MG63 (cell line): ENCODE measurements around the gene ABCA3. TPM values are rescaled to one million over a fixed set of nuclear protein-coding genes. Genes with fewer than 3 reads are reported as not detected.

Experiments used
- DNase-seq: peaks from one replicate; pipeline ENCODE4 v3.0.0-alpha.2; 2020
- H3K27me3 ChIP-seq: fragments of 250-450 bp; sonication (Bioruptor Pico); 2 replicates; pipeline ENCODE4 v1.5.1; 2020; ENCODE audit warnings: mild to moderate bottlenecking, moderate library complexity
- H3K36me3 ChIP-seq: fragments of 250-450 bp; sonication (Bioruptor Pico); 2 replicates; pipeline ENCODE4 v1.5.1; 2020; ENCODE audit warnings: mild to moderate bottlenecking, moderate library complexity
- H3K4me3 ChIP-seq: fragments of 250-450 bp; sonication (Bioruptor Pico); 2 replicates; pipeline ENCODE4 v1.5.1; 2020; ENCODE audit warnings: mild to moderate bottlenecking, moderate library complexity
- H3K9me3 ChIP-seq: fragments of 250-450 bp; sonication (Bioruptor Pico); 2 replicates; pipeline ENCODE4 v1.5.1; 2020; ENCODE audit warnings: mild to moderate bottlenecking, moderate library complexity
- total RNA-seq: library from RNA; depleted of rRNA; stranded (reverse); fragments of >200 nt; shearing (Covaris generic); gene quantifications from 2 replicates; pipeline ENCODE4 v1.2.3, GENCODE V29; 2014; ENCODE audit warnings: low replicate concordance

Gene ABCA3
- total RNA-seq, 1 experiment from 2014 or later: 5.1 TPM

DNA sequence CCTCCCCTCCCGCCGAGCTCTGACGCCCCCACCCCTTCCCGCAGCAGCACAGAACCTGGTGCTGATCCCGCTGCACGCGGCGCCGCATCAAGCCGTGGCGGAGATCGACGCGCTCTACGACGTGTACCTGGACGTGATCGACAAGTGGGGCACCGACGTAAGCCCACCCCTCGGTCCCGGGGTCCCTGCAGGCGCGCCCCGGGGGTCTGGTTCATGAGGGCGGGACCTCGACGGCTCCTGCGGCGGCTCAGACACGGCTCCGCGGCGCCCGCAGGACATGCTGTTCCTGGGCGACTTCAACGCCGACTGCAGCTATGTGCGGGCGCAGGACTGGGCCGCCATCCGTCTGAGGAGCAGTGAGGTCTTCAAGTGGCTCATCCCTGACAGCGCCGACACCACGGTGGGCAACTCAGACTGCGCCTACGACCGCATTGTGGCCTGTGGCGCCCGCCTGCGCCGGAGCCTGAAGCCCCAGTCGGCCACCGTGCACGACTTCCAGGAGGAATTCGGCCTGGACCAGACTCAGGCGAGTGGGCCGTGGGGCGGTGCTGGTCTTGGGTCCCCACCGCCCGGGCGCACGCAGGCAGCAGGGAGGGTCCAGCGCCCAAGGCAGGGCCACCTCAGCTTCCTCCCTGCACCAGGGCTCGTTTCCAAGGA lies 102.9 kb downstream of the ABCA3 start:
- H3K27me3 ChIP-seq: no peaks in the 10 kb centered on the region

DNA sequence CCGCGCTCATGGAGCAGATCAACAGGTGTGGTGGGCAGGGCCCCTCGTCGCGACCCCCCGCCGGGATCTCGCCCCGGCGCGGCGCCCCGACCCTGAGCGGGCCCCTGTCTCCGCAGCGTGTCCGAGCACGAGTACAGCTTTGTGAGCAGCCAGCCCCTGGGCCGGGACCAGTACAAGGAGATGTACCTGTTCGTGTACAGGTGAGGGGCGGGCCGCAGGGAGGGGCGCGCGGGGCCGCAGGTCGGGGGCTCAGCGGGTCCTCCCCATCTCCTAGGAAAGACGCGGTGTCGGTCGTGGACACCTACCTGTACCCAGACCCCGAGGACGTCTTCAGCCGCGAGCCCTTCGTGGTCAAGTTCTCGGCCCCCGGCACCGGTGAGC lies 103.4 kb downstream of the ABCA3 start:
- Histone ChIP-seq H3K9me3 (no peaks in the 10 kb centered on the region), H3K36me3 (peaks cover 65% of the 10 kb centered on the region), H3K4me3 (no peak overlapping the region), H3K27me3 (no peaks in the 10 kb centered on the region)
- no peak for DNase-seq

More for the DNA sequence above, 102.9 kb downstream of the ABCA3 start:
- H3K36me3 ChIP-seq: peaks cover 65% of the 10 kb centered on the region
- no peak overlapping the region for H3K4me3 ChIP-seq
- no peaks in the 10 kb centered on the region for H3K9me3 ChIP-seq
- DNase-seq: no peak

DNA sequence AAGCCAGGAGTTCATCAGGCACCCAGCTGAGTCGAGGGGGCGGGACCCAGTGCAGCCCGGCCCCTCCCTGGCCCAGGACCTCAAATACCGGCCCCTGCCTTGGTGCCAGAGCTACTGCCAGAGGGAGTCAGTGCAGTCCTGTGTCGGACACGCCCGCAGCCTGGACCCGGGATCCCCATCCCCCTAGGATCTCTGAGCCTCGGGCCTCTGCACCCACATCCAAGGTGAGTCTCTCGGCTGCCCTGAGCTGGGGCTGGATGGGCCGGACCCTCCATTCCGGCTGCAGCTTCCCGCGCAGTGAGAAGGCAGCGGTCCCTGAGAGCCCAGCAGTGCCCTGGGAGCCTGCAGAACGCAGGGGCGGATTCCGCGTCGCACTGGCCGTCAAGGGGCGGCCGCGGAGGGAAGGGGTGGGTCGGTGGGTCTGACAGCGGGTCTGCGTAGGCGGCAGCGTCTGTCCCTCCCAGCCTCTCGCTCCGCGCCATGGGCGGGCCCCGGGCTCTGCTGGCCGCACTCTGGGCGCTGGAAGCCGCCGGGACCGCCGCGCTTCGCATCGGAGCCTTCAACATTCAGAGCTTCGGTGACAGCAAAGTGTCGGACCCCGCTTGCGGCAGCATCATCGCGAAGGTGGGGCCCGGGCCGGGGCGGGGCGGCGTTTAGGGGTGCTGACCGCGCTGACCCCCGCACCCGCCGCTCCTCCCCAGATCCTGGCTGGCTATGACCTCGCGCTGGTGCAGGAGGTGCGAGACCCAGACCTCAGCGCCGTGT lies 104.0 kb downstream of the ABCA3 start, which contains the start of gene DNASE1L2:
DNASE1L2 (plus strand) TSS at position 108 of the 765 bp plus-strand sequence; CDS start at position 481, 373 bp downstream.
- peak; percentile 60 for DNase-seq
- no peaks in the 10 kb centered on the region for H3K9me3 ChIP-seq
- H3K27me3 ChIP-seq: no peaks in the 10 kb centered on the region
- no peak within 1 kb of the TSS for H3K4me3 ChIP-seq
- peaks cover 67% of the 10 kb centered on the region for H3K36me3 ChIP-seq

DNA sequence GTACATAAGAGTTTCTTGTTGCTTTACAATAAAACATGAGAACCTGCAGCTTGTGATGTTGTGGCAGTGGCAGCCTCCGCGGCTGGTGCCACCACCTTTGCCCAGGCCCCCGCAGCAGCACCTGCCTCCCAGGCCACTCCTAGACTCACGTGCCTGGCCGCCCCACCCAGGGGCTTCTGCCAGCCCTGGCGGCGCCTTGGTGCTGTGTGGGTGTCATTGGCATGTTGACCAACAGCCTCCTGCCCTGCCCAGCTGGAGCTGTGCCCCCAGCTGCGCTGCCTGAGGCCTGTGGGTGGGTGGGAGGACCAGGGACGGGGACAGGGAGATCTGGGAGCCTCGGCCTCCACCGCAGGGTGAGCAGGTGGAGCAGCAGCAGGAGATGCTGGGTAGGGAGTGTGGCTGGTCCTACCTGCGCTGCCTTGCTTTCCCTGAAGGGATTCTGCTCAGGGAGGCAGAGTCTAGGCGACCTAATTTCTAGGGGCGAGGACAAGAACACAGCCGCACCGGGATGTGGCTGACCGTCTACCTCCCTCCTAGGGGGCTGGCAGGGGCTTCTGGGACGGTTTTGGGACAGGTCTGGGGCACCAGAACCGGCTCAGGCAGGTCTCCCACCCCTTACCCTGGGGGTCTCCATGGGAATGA lies 104.7 kb downstream of the ABCA3 start:
- no peak for DNase-seq
- H3K9me3 ChIP-seq: no peaks in the 10 kb centered on the region
- peaks cover 74% of the 10 kb centered on the region for H3K36me3 ChIP-seq
- no peaks in the 10 kb centered on the region for H3K27me3 ChIP-seq
- no peak overlapping the region for H3K4me3 ChIP-seq

DNA sequence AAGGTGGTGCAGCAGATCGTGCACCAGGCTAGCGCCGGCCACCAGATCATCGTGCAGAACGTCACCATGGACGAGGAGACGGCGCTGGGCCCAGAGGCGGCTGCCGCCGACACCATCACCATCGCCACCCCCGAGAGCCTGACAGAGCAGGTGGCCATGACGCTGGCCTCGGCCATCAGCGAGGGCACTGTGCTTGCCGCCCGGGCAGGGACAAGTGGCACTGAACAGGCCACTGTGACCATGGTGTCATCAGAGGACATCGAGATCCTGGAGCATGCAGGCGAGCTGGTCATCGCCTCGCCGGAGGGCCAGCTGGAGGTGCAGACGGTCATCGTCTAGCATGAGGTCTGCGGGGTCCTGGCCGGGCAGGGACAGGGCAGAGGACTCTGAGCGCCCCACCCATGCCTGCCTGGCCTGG lies 105.3 kb downstream of the ABCA3 start:
- Histone ChIP-seq H3K4me3 (no peak overlapping the region), H3K9me3 (no peaks in the 10 kb centered on the region), H3K27me3 (no peaks in the 10 kb centered on the region), H3K36me3 (peaks cover 74% of the 10 kb centered on the region)
- DNase-seq: no peak

DNA sequence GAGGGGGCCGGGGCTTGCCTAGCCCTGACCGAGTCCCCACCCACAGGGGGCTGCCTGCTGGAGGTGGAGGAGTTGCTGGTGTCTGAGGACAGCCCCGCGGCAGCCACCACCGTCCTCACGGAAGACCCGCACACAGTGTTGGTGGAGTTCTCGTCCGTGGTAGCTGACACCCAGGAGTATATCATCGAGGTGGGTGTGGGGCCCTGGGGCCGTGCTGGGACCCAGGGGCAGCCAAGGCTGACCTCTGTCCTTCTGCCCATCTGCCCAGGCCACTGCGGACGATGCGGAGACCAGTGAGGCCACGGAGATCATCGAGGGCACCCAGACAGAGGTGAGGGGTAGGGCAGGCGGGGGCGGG lies 105.7 kb downstream of the ABCA3 start:
- Histone ChIP-seq H3K9me3 (no peaks in the 10 kb centered on the region), H3K4me3 (no peak overlapping the region), H3K27me3 (no peaks in the 10 kb centered on the region), H3K36me3 (peaks cover 73% of the 10 kb centered on the region)
- no peak for DNase-seq

DNA sequence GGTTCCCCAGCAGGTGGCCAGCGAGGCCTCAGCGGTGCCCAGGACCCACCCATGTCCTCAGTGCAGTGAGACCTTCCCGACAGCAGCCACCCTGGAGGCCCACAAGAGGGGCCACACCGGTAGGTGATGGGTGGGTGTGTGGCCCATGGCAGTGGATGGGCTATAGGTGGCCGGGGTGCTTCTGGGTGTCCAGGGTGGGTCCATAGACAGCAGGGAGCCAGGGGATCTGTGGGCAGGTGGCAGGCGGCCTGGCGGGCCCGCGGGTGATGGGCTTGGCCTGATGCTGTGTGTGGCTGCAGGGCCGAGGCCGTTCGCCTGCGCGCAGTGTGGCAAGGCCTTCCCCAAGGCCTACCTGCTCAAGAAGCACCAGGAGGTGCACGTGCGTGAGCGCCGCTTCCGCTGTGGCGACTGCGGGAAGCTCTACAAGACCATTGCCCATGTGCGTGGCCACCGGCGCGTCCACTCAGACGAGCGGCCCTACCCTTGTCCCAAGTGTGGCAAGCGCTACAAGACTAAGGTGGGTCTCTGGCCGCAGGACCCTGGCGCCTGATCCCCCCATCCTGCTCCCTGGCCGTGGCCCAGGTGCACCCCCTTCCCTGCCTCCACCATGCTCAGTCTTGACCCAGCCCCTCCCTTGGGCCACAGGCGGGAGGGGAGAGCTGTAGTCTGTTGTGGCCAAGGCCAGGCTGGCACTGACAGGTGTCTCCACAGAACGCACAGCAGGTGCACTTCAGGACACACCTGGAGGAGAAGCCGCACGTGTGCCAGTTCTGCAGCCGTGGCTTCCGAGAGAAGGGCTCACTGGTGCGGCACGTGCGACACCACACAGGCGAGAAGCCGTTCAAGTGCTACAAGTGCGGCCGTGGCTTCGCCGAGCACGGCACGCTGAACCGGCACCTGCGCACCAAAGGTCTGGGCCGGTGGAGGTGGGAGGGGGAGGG lies 106.4 kb downstream of the ABCA3 start:
- H3K4me3 ChIP-seq: no peak overlapping the region
- peaks cover 76% of the 10 kb centered on the region for H3K36me3 ChIP-seq
- DNase-seq: no peak
- no peaks in the 10 kb centered on the region for H3K9me3 ChIP-seq
- H3K27me3 ChIP-seq: no peaks in the 10 kb centered on the region

DNA sequence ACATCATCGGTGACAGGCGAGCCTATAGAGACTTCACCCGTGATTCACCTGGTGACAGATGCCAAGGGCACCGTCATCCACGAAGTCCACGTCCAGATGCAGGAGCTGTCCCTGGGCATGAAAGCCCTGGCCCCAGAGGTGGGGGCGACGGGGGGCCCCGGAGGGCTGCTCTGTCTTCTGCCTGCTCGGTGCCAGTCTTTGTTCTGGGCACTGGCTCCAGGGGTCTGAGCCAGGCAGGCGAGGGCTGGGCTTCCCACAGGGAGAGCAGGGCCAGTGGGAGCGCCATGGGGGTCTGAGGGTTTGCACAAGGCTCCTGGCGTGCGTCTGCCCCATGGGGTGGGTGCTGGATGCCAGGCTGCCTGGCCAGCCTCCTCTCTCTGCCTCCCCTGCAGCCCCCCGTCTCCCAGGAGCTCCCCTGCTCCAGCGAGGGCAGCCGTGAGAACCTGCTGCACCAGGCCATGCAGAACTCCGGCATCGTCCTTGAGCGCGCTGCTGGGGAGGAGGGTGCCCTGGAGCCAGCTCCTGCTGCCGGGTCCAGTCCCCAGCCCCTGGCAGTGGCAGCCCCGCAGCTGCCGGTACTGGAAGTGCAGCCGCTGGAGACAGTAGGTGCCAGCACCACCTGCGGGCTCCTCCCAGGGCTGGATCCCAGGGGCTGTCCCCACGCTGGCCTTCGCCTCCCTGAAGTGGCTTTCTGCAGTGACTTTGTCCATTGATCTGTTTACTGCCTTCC lies 107.3 kb downstream of the ABCA3 start:
- no peaks in the 10 kb centered on the region for H3K27me3 ChIP-seq
- H3K36me3 ChIP-seq: peaks cover 83% of the 10 kb centered on the region
- no peaks in the 10 kb centered on the region for H3K9me3 ChIP-seq
- DNase-seq: no peak
- no peak overlapping the region for H3K4me3 ChIP-seq

DNA sequence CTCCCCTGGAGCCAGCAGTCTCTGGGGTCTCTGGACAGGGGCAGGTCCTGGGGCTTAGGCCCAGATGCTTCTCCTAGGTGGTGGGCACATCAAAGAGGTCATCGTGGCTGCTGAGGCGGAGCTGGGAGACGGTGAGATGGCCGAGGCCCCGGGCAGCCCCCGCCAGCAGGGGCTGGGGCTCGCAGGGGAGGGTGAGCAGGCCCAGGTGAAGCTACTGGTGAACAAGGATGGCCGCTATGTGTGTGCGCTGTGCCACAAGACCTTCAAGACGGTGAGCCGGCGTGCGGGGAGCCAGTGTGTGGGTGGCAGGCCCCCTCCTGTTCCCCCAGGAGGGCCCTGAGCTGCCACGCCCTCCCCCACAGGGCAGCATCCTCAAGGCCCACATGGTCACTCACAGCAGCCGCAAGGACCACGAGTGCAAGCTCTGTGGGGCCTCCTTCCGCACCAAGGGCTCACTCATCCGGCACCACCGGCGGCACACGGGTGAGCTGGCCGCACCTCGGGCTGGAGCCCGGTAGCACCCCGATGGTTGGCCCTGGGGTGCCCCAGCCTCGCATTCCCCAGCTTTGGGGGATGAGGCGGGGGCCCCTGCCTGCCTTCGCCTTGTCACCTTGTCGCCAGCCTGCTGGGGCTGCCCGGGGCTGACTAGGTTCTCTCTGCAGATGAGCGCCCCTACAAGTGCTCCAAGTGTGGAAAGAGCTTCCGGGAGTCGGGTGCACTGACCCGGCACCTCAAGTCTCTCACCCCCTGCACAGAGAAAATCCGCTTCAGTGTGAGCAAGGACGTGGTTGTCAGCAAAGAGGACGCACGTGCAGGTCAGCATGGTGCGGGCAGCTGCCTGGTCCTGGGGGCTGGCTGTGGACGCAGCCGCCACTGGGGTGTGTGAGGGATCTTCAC lies 108.2 kb downstream of the ABCA3 start:
- DNase-seq: no peak
- H3K36me3 ChIP-seq: peaks cover 85% of the 10 kb centered on the region
- H3K9me3 ChIP-seq: no peaks in the 10 kb centered on the region
- no peaks in the 10 kb centered on the region for H3K27me3 ChIP-seq
- no peak overlapping the region for H3K4me3 ChIP-seq

DNA sequence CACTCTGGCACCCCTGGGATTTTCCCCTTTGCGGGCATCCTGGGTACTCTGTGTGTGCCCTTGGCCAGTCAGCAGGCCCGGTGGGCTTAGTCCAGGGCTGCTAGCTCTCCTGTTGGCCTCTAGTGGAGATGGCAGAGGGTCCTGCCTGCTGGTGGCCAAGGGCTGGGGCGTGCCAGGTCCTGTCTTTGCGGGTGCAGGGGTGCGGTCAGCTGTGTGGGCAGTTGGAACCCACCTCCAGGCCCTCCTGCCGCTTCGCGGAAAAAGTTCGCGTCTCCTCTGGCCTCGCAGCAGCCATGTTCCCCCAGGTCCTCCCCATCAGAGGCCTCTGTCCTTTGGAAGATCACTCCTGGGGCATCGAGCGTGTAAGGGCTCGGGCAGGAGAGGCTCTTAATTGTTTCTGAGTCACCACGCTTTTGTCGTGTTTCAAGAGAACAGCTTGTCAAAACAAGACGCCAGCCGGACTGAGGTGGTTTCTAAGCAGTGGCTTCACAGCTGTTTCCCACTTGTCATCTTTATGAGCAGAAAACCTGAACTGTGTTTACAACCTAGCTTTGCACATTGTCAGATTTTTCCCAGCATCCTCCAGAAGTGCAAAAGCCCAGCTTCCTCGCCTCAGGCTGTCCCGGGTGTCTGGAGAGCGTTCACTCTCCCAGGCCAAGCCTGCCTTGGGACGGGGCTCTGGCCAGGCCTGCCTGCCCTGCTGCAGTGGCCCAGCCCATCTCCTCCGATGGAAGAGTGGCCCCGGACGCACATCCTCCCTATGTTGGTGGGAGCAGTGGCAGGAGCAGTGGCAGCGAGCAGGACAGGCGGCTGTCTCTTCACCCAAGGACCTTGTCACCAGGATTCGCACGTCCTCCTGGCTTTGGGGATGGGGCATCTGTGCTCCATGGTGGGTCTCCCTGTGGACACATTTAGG lies 109.3 kb downstream of the ABCA3 start:
- no peaks in the 10 kb centered on the region for H3K9me3 ChIP-seq
- peaks cover 86% of the 10 kb centered on the region for H3K36me3 ChIP-seq
- no peaks in the 10 kb centered on the region for H3K27me3 ChIP-seq
- DNase-seq: no peak
- H3K4me3 ChIP-seq: no peak overlapping the region

DNA sequence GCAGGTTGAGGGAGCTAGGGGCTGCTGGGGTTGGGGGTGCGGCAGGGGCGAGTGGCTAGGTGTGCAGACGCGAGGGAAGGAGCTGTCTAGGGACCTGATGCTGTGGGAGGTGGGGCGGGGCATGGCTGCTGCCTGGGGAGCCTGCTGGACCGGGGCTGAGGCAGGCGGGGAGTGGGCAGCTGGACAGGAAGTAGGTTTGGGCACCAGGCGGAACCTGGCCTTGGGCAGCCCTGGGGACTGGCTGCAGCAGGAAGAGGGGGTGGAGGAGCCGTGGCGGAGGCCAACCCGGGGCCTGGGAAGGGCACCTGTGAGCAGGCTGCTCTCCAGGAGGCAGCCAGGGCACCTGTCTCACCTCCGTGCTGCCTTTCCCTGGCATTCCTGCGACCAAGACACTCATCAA lies 110.2 kb downstream of the ABCA3 start:
- peaks cover 80% of the 10 kb centered on the region for H3K36me3 ChIP-seq
- no peak overlapping the region for H3K4me3 ChIP-seq
- DNase-seq: no peak
- no peaks in the 10 kb centered on the region for H3K9me3 ChIP-seq
- H3K27me3 ChIP-seq: no peaks in the 10 kb centered on the region

DNA sequence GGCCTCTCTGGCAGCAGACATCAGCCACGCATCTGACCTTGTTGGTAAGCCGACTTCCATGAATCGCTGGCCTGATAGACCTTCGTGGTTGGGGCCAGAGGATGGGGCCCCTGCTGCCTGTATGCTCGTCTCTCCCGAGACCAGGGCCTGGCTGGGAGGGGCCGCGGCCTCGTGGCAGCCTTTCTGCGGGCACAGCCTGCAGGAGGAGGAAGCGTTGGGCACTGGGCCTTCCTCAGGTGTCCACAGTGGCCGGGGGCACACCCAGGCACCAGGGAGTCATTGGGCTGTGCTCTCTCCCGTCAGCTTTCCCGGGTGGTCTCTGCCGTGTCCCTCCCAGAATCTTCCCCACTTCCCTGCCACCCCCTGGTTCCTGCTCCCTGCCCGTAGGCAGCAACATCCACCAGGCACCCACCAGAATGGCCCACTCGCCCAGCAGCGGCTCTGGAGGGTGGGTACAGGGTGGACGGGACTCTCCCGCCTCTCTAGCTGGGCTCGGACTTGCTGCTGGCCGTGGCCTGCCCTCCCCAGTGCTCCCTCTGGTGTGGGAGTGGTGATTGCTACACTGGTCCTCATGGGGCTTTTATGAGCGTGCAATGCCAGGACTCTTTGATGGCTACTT lies 110.8 kb downstream of the ABCA3 start:
- DNase-seq: no peak
- Histone ChIP-seq H3K4me3 (no peak overlapping the region), H3K9me3 (no peaks in the 10 kb centered on the region), H3K27me3 (no peaks in the 10 kb centered on the region), H3K36me3 (peaks cover 78% of the 10 kb centered on the region)

DNA sequence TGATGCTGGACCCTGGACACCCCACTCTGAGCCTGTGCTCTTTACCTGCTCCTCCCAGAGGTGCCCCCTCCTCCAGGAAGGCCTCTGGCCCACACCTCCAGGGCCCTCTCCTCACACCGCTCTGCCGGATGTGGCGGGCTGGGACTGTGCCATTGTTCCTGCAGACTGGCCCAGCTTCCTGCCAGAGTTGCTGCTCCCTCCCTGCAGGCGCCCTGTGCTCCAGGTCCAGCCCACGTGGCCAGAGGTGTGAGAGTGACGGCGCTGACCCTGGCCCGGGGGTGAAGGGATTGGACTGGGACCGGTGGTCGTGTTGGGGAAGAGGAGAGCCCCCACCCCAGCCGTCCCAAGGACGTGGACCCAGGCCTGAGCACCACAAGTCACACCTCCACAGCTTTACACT lies 111.4 kb downstream of the ABCA3 start:
- Histone ChIP-seq H3K27me3 (no peaks in the 10 kb centered on the region), H3K9me3 (no peaks in the 10 kb centered on the region), H3K36me3 (peaks cover 73% of the 10 kb centered on the region), H3K4me3 (no peak overlapping the region)
- DNase-seq: no peak
